Measurements from ENCODE around the gene SPINK1.
"Not testable (repeated sequence)": the region's sequence is repeated elsewhere in the genome, so short reads cannot be mapped to it uniquely, and the experiment has no call there.

SPINK1 gene

GRCh38 chr5:147803161-147803560 is 28.3 kb downstream of the SPINK1 start:
- not testable (repeated sequence) for DNase-seq

GRCh38 chr5:147801461-147801860 is 30.0 kb downstream of the SPINK1 start:
- DNase-seq = no peak

GRCh38 chr5:147800491-147800890 is 31.0 kb downstream of the SPINK1 start:
- DNase-seq = no peak

- no peak for DNase-seq
Measured at GRCh38 chr5:147796556-147797308, 34.7 kb downstream of the SPINK1 start.

GRCh38 chr5:147791181-147791580 is 40.3 kb downstream of the SPINK1 start:
- DNase-seq = no peak

- no peak for DNase-seq
Measured at GRCh38 chr5:147789820-147790219, 41.7 kb downstream of the SPINK1 start.

- no peak for DNase-seq
Measured at GRCh38 chr5:147788023-147788422, 43.4 kb downstream of the SPINK1 start.

- no peak for DNase-seq
Measured at GRCh38 chr5:147786142-147786541, 45.3 kb downstream of the SPINK1 start.

GRCh38 chr5:147784146-147784987 is 47.1 kb downstream of the SPINK1 start:
- no peak for DNase-seq

GRCh38 chr5:147782110-147783028 is 49.1 kb downstream of the SPINK1 start, which contains the start of gene JAKMIP2:
JAKMIP2 (minus strand) TSS chr5:147782728; CDS start chr5:147671806, 110,922 bp downstream.
- peak; percentile 86 for DNase-seq

- DNase-seq = no peak
Measured at GRCh38 chr5:147780924-147781573, 50.4 kb downstream of the SPINK1 start.

- DNase-seq = no peak
Measured at GRCh38 chr5:147779694-147780093, 51.8 kb downstream of the SPINK1 start.

GRCh38 chr5:147776989-147777388 is 54.5 kb downstream of the SPINK1 start:
- DNase-seq = no peak

Data from stimulated activated CD4-positive, alpha-beta T cell treated with anti-CD3 and anti-CD28 coated beads, Interleukin-4, amount 100 ng/mL, for 24 hours (primary cell).